Upper lobe of right lung (tissue), 1 donor: ENCODE results near the gene FAM222B. TPM values are rescaled to one million over a fixed set of nuclear protein-coding genes. Genes with fewer than 3 reads are reported as not detected.
A peak's percentile ranks its signal among the peaks of the same experiment; 100 is the strongest.
"Not testable (repeated sequence)": the region's sequence is repeated elsewhere in the genome, so short reads cannot be mapped to it uniquely, and the experiment has no call there.

Experiments used
- ATAC-seq: fragments of 200-7000 bp; cut with Tn5 transposase; one replicate; pipeline ENCODE4 v1.9.1; 2020; ENCODE audit warnings: mild to moderate bottlenecking, moderate library complexity
- DNase-seq: peaks from one replicate; pipeline ENCODE4 v3.0.0-alpha.2; 2020
- H3K27ac ChIP-seq: fragments of 200-600 bp; one replicate; pipeline ENCODE4 v1.8.0; 2022
- H3K27me3 ChIP-seq: fragments of 200-600 bp; one replicate; pipeline ENCODE4 v1.8.0; 2022; ENCODE audit warnings: mild to moderate bottlenecking
- H3K36me3 ChIP-seq: fragments of 200-600 bp; one replicate; pipeline ENCODE4 v1.8.0; 2022
- H3K4me1 ChIP-seq: fragments of 200-600 bp; one replicate; pipeline ENCODE4 v1.8.0; 2022
- H3K4me3 ChIP-seq: fragments of 200-600 bp; one replicate; pipeline ENCODE4 v1.8.0; 2022; ENCODE audit warnings: mild to moderate bottlenecking
- H3K9me3 ChIP-seq: fragments of 200-600 bp; one replicate; pipeline ENCODE4 v1.8.0; 2022
- intact Hi-C: fragments of 100-400 bp; cut with DNase I; formaldehyde crosslinking; loops from one replicate; pipeline ENCODE4 v1.11.0; 2022
- total RNA-seq: library from RNA; stranded (reverse); fragmentation: NEBNext Ultra II Directional; extraction: Animal tissue kit (Norgen Biotek cat#: 25700); gene quantifications from one replicate; pipeline ENCODE4 v1.2.1, GENCODE V29; 2021
- TF ChIP-seq, protein P1 (sequence below): fragments of 200-600 bp; IDR thresholded peaks from one replicate; pipeline ENCODE4 v1.8.0; 2022; ENCODE audit warnings: antibody characterized with exemption
- donor health status: DM: no; HTN: yes; CAD: no; lungs with severe emphysema.

Gene FAM222B
- total RNA-seq, 1 donor from 2014 or later = 22.2 TPM

DNA sequence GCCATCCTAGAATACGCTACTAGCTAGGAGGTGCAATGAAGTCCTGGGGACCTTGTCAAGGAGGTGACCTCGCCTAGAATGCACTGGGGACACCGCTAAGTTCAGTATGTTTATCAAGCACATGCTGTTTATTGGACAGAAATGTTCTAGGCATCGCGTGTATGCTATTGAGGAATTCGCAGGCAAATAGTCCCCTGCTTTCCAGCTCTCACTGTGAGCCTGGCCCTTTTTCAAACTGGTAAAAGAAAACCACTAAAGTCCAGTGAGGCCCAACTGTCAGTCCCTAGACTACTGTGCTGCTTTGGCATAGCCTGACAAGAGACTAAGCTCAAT lies 1.2 kb upstream of the FAM222B start:
- no peak overlapping the region for H3K27ac ChIP-seq
- H3K36me3 ChIP-seq = no peaks in the 10 kb centered on the region
- H3K4me1 ChIP-seq = peaks cover 5% of the 10 kb centered on the region
- TF ChIP-seq, protein P1, sequence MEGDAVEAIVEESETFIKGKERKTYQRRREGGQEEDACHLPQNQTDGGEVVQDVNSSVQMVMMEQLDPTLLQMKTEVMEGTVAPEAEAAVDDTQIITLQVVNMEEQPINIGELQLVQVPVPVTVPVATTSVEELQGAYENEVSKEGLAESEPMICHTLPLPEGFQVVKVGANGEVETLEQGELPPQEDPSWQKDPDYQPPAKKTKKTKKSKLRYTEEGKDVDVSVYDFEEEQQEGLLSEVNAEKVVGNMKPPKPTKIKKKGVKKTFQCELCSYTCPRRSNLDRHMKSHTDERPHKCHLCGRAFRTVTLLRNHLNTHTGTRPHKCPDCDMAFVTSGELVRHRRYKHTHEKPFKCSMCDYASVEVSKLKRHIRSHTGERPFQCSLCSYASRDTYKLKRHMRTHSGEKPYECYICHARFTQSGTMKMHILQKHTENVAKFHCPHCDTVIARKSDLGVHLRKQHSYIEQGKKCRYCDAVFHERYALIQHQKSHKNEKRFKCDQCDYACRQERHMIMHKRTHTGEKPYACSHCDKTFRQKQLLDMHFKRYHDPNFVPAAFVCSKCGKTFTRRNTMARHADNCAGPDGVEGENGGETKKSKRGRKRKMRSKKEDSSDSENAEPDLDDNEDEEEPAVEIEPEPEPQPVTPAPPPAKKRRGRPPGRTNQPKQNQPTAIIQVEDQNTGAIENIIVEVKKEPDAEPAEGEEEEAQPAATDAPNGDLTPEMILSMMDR = no peak
- no peaks in the 10 kb centered on the region for H3K9me3 ChIP-seq
- intact Hi-C loops = loop anchor here (10.0 kb wide), 1 partner anchor 61 kb away; the partner anchor contains the start of gene DHRS13
- ATAC-seq (no peak), DNase-seq (no peak)
- H3K27me3 ChIP-seq = no peaks in the 10 kb centered on the region
- no peak overlapping the region for H3K4me3 ChIP-seq

- Histone ChIP-seq H3K27me3 (no peaks in the 10 kb centered on the region), H3K27ac (peak overlapping the region; percentile 86), H3K4me3 (peak overlapping the region; percentile 84), H3K9me3 (no peaks in the 10 kb centered on the region), H3K36me3 (no peaks in the 10 kb centered on the region), H3K4me1 (peaks cover 5% of the 10 kb centered on the region)
- ATAC-seq (peak; percentile 4), DNase-seq (no peak)
- intact Hi-C loops = loop anchor here (10.0 kb wide), 1 partner anchor 63 kb away; the partner anchor contains the start of gene DHRS13
- TF ChIP-seq, protein P1 = no peak
Observed at GRCh38 chr17:28841901-28842281, 699 bp downstream of the FAM222B start.

GRCh38 chr17:28839221-28839620 lies 3.4 kb downstream of the FAM222B start:
- Histone ChIP-seq H3K27me3 (no peaks in the 10 kb centered on the region), H3K4me3 (no peak overlapping the region), H3K9me3 (no peaks in the 10 kb centered on the region), H3K4me1 (peaks cover 5% of the 10 kb centered on the region), H3K27ac (no peak overlapping the region), H3K36me3 (no peaks in the 10 kb centered on the region)
- intact Hi-C loops = no loop called here
- no peak for ATAC-seq
- TF ChIP-seq, protein P1 = no peak
- DNase-seq = no peak

GRCh38 chr17:28836541-28836940 lies 6.0 kb downstream of the FAM222B start:
- H3K27ac ChIP-seq, H3K27me3 ChIP-seq, H3K36me3 ChIP-seq, H3K4me1 ChIP-seq, intact Hi-C loops, H3K9me3 ChIP-seq, ATAC-seq, H3K4me3 ChIP-seq: not testable (repeated sequence)
- peak; percentile 11 for DNase-seq

DNA sequence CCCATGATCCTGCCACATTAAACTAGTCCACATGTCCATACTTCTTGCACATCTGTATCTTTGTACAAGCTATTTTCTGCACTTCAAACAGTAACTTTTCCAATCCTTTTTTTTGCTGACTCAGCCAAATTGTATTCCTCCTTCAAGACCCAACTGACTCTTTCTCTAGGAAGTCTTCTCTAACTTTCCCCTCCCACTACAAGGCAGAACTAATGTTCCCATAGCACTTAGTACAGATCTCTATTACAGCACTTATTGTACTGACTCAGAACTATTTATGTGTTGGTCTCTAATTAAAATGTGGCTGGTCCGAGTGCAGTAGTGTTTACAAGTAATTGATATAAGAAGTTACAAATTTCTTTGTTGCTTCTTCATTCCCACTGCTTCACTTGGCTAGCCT lies 8.2 kb downstream of the FAM222B start:
- Histone ChIP-seq H3K27ac (no peak overlapping the region), H3K4me1 (no peaks in the 10 kb centered on the region), H3K9me3 (no peaks in the 10 kb centered on the region), H3K36me3 (no peaks in the 10 kb centered on the region), H3K4me3 (no peak overlapping the region), H3K27me3 (no peaks in the 10 kb centered on the region)
- DNase-seq (no peak), ATAC-seq (no peak)
- intact Hi-C loops = no loop called here
- TF ChIP-seq, protein P1 = no peak

DNA sequence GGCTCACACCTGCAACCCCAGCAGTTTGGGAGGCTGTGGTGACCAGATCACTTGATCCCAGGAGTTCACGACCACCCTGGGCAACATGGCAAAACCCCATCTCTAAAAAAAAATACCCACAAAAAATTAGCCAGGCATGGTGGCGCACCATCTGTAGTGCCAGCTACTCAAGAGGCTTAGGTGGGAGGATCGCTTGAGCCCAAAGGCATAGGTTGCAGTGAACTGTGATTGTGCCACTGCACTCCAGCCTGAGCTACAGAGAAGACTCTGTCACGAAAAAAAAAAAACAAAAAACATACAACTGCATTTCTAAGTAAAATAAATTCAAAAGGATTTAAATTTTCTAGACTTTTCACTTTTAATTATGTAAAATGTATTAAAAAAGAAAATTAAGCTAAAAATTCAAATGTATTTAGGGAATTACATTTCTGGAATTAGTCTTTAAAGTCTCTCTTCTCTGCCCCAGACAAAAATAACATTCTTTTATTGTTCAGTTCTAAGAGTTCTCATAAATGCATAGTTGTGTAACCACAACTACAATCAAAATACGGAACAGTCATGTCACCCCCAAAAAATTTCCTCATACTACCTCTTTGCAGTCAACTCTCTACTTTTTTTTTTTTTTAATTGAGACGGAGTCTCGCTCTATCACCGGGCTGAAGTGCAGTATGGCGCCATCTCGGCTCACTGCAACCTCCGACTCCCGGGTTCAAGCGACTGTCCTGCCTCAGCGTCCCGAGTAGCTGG lies 14.1 kb downstream of the FAM222B start:
- Histone ChIP-seq H3K4me3 (no peak overlapping the region), H3K27me3 (no peaks in the 10 kb centered on the region), H3K27ac (no peak overlapping the region), H3K9me3 (no peaks in the 10 kb centered on the region), H3K4me1 (no peaks in the 10 kb centered on the region), H3K36me3 (no peaks in the 10 kb centered on the region)
- intact Hi-C loops = no loop called here
- TF ChIP-seq, protein P1 = no peak
- no peak for ATAC-seq
- peak; percentile 25 for DNase-seq
